NCI-H2029 (cell line): ENCODE data around the gene POLD2.
A peak's percentile ranks its signal among the peaks of the same experiment; 100 is the strongest.
"Not testable (repeated sequence)": the region's sequence is repeated elsewhere in the genome, so short reads cannot be mapped to it uniquely, and the experiment has no call there.

Source experiments
- DNase-seq: peaks from one replicate; lab custom pipeline; 2025; lab: John Stamatoyannopoulos, UW

Gene POLD2

DNA sequence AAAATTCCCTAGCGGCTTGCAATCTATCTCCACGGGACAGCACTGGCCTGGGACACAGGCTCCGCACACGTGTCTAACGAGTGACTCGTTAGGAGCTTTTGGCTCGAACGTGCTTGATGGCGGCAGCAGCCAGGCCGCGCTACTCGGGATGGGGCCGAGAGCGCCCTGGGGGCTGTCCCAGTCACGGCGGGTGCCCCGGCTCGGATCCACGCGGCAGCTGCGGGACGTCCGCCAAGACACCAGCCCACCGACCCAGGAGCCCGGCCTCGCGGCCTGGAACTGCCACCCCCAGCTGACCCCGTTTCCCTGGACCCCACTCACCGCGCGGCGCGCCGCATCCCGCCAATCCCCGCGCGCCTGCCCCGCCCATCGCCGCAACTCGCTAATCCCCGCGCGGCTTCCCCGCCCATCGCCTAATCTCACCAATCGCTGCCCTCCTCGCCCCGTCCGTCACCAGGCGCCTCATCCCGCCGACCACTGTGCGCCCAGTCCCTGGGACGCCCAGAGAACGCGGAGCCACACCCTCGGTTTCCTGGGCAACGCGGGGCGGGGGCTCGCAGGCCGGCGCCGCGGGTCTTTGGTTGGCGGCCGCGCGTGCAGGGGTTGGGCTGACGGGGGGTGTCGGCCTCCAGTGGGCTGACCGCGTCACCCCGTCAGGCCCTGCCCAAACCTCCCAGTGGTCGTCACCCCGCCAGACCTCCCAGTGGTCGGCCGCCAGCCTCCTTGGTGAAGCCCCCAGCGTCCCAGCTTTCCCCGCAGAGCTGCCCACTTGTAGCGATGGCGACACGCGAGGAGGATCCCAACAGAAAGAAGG is at the start of gene POLD2:
POLD2 (minus strand) TSS at position 359 of the 814 bp plus-strand sequence. CDS start 1,495 bp downstream, outside the sequence.
- DNase-seq: peak; percentile 95

GRCh38 chr7:44172803-44173424 is 49.6 kb upstream of the POLD2 start:
- peak; percentile 14 for DNase-seq

- no peak for DNase-seq
Measured at GRCh38 chr7:44172352-44172751, 49.0 kb upstream of the POLD2 start.

GRCh38 chr7:44171901-44172300 is 48.6 kb upstream of the POLD2 start:
- not testable (repeated sequence) for DNase-seq

DNA sequence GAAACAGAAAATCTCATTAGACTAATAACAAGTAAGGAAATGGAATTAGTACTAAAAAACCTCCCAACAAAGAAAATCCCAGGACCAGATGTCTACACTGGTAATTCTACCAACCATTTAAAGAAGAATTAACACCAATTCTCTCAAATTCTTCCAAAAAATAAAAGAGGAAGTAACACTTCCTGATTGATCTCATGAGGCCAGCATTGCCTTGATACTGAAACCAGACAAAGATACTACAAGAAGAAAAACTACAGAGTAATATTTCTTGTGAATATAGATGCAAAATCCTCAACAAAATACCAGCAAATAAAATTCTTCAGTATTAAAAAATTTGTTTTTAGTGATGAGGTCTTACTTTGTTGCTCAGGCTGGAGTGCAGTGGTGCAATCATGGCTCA is 44.6 kb upstream of the POLD2 start:
- DNase-seq: no peak

GRCh38 chr7:44163591-44163990 is 40.2 kb upstream of the POLD2 start:
- DNase-seq: no peak

GRCh38 chr7:44162785-44163395 is 39.5 kb upstream of the POLD2 start:
- no peak for DNase-seq

- DNase-seq: no peak
Measured at GRCh38 chr7:44162179-44162578, 38.8 kb upstream of the POLD2 start.

- DNase-seq: no peak
Measured at GRCh38 chr7:44161371-44161770, 38.0 kb upstream of the POLD2 start.

GRCh38 chr7:44159824-44160630 is 36.7 kb upstream of the POLD2 start:
- DNase-seq: peak; percentile 26

DNA sequence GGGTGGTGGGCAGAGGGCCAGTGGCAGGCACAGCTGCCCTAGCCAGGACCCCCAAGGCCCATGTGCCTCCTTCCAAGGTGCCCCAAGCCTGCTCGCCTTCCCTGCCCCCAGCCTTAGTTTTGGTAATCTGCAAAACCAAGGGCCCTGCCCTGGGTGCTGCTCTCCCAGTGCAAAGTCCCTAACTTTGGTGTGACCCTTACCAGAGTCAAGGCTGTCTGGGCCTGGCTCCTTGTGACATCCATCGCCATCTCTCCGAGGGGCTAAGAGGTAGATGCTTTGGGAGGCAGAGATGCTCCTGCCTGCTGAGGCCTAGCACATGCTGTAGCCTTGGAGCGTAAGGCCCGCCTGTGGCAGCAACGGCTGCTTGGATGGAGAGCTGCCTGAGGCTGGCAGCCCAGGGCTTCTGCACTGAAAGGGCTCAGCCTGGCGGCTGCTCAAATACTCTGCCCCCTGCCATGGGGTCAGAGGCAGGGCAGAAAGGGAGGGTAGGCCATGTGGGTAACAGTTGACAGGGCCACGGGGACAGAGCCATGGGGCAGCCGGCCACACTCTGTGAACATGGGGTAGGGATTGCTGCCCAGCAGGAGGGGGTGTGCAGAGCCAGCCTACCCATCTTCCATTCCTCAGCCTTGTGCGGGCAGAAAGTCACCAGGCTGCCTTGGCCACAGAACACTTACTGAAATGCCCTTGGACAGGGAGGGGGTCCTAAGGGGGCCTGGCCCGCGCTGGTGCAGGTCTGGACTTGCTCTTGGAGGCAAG is 35.7 kb upstream of the POLD2 start:
- no peak for DNase-seq

DNA sequence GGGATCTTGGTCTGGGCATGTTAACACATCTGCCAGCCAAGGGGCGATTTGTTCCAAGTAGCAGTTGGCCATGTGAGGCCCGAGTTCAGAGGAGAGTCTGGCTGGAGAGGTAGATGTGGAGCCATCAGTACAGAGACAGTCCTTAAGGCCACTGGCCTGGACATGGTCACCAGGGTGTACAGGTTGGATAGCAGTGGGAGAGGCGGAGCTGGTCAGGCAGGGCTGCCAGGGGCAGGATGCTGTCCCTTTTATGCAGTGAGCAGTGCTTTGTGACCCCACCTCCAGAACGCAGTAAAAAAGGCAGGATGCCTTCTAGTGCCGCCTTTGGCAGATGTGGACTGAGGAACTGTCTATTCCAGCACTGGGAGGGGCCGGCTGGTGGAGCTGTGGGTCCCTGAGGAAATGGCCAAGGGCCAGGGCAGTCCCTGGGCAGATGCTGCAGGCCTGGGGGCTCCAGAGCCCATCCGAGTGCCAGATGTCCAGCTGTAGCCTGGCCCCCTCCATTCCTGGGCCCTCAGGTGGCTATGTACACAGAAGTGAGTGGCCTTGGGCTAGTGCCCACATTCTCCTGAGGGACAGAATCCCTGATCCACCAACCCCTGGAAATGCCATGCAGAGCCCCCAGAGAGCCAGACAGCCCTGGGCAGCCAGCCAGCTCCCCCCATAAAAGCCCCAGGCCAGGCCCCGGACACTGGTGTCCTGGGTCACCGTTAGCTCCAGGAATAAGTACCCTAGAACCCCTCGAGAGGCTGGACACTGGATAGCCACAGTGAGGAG is 34.9 kb upstream of the POLD2 start:
- peak; percentile 26 for DNase-seq

DNA sequence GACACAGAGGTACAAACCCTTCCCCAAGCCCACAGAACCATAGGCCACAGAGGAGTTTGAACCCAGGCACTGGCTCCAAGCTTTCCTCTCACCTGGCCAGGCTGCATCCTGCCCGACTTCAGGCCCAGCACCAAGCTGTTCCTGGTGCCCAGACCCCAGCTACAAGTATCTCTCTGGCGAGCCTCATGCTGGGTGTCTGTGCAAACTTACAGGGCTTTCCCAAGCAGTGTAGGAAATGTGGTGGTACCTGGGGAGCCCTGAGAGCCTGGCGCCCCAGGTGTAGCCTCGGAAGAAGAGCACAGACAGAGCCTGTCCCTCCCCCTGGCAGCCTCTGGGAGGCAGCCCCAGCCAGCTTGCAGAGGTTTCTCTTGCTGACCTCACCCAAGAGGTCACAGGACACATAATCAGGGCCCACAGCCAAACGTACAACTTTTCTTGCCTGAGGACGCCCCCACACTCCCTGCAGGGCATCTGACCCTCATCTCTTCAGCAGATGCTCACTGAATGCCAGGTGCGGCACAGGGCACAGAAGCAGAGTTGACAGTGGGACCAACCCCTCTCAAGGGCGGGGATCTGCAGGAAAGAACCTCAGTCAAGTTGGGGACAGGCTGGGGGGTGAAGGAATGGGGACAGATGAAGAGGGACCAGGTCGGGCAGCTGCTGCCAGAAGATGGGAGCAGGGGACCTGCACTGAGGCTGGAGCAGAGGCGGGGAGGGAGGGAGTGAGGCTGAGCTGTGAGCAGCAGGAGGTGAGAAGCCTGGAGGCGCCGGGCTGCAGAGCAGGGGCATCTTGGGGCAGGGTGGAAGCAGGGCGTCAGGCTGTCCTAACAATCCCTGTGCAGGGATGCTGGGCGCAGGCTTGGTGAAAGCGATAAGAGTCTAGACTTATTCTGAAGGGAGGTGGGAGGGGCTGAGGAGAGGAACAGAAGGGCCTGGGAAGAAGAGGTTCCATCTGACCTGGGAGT is 34.0 kb upstream of the POLD2 start:
- DNase-seq: no peak

GRCh38 chr7:44156453-44157010 is 33.2 kb upstream of the POLD2 start:
- no peak for DNase-seq

GRCh38 chr7:44155191-44156185 is 32.1 kb upstream of the POLD2 start:
- DNase-seq: no peak

DNA sequence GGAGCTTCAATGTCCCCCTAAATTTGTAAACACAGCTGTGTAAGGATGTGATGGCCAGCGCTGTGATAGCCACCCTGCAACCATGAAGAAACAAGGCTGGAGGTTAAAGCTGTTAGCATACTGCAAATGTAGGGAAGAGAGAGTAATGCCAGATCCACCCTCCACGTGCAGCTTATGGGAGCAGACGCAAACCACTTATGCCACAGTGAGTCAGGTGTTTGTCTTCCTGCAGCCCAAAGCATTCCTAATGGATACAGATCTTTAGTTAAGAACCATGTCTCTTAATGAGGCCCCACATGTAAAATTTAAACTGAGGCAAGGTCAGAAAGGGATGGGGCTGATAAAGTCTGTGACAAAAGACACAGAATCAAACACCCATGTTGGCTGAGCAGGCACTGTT is 31.4 kb upstream of the POLD2 start:
- no peak for DNase-seq

DNA sequence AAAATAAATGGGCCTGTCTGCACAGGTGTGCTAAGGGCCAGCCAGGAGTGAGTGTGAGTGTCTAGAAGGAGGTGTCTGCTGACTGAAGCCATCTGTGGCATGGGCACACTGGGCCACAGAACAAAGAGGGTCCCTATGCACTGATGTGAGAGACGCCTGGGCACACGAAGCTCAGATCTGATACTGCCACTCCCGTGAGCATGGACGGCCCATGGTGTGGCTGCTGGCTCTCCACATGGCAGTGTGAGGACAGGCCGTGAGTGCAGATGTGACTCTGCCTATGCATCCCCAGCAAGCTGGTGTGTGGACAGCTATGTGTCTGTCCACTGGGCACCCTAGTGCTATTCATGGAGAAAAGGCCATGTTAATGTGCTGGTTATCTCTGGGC is 30.6 kb upstream of the POLD2 start:
- DNase-seq: no peak
